Body of pancreas (tissue), 4 donors: Measurements from ENCODE around the gene MAGI1.

Source experiments
- POLR2A ChIP-seq, 3 donors: fragments of 450-650 bp; IDR thresholded peaks; one replicate each; pipeline ENCODE4 v1.6.1; 2016; ENCODE audit warnings: antibody characterized with exemption in 3 of 3, mild to moderate bottlenecking in 2 of 3
- TF ChIP-seq, protein P1 (sequence below), 7 experiments: fragments of 450-650 bp in 4 of 7; fragments of 200-600 bp in 3 of 7; sonication (generic) in 3 of 7; IDR thresholded peaks; one replicate each; pipeline ENCODE4 v1.5.1; 2016 to 2019; ENCODE audit warnings: antibody characterized with exemption in 7 of 7

DNA sequence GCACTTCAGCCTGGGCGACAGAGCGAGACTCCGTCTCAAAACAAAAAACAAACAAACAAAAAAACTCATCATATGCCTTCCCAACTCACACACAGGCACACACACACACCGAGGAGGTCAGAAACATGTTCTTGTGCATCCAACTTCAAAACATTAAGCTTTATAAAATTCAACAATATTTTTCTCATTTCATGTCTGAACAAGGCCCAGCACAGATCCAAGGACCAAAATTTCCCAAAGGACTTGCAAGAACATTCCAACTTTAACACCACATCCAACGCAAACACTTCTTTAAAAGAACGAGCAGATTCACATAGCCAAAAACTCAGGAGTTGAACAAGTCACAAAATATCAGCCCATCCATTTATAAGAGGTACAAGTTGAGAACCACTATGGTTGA is 148.4 kb downstream of the MAGI1 start:
- TF ChIP-seq, protein P1, sequence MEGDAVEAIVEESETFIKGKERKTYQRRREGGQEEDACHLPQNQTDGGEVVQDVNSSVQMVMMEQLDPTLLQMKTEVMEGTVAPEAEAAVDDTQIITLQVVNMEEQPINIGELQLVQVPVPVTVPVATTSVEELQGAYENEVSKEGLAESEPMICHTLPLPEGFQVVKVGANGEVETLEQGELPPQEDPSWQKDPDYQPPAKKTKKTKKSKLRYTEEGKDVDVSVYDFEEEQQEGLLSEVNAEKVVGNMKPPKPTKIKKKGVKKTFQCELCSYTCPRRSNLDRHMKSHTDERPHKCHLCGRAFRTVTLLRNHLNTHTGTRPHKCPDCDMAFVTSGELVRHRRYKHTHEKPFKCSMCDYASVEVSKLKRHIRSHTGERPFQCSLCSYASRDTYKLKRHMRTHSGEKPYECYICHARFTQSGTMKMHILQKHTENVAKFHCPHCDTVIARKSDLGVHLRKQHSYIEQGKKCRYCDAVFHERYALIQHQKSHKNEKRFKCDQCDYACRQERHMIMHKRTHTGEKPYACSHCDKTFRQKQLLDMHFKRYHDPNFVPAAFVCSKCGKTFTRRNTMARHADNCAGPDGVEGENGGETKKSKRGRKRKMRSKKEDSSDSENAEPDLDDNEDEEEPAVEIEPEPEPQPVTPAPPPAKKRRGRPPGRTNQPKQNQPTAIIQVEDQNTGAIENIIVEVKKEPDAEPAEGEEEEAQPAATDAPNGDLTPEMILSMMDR (IDR thresholded peaks at IDR 0.05), result no peak
- no peak for TF ChIP-seq POLR2A (IDR thresholded peaks at IDR 0.05)
